IMR-90 (cell line): ENCODE results near the gene PHAX. TPM values are rescaled to one million over a fixed set of nuclear protein-coding genes. Genes with fewer than 3 reads are reported as not detected.

Experiments
- ATAC-seq: fragments of 200-7000 bp; cut with Tn5 transposase; 2 replicates; pipeline ENCODE4 v1.9.1; 2020; ENCODE audit warnings: low read depth, mild to moderate bottlenecking, moderate library complexity
- BruUV-seq: library from RNA; stranded (reverse); fragments of 400-500 nt; replicated peaks from 2 replicates; lab custom pipeline; 2021; lab: Mats Ljungman, UMichigan
- CTCF ChIA-PET: fragments of 300-600 bp; formaldehyde crosslinking; extraction: SDS; loops from one replicate; lab custom pipeline; 2021; ENCODE audit warnings: antibody characterized with exemption; lab: Yijun Ruan, JAX
- POLR2A ChIA-PET: fragments of 300-600 bp; sonication (Branson Sonifier 250); formaldehyde crosslinking; loops from one replicate; lab custom pipeline; 2022; ENCODE audit warnings: antibody characterized with exemption; ENCODE audit not compliant: unreplicated experiment; lab: Charles Lee
- DNase-seq: peaks from one replicate; pipeline ENCODE4 v3.0.0; 2013
- H2AFZ ChIP-seq: replicated peaks from 2 replicates; pipeline ENCODE3; 2013; ENCODE audit warnings: low read length, mild to moderate bottlenecking; ENCODE audit not compliant: poor library complexity
- H2AK5ac ChIP-seq: 2 replicates; pipeline ENCODE4 v1.6.1; 2013; ENCODE audit warnings: low read depth, low read length, inconsistent platforms
- H2AK9ac ChIP-seq: replicated peaks from 2 replicates; pipeline ENCODE3; 2013; ENCODE audit warnings: mild to moderate bottlenecking, low read depth, low read length, moderate library complexity; ENCODE audit not compliant: poor library complexity
- H2BK120ac ChIP-seq: 2 replicates; pipeline ENCODE4 v1.6.1; 2013; ENCODE audit warnings: low read depth, low read length, inconsistent platforms
- H2BK15ac ChIP-seq: 3 replicates; pipeline ENCODE4 v1.6.1; 2013; ENCODE audit warnings: low read depth, low read length, inconsistent platforms
- H2BK20ac ChIP-seq: 2 replicates; pipeline ENCODE4 v1.6.1; 2013; ENCODE audit warnings: low read depth, mild to moderate bottlenecking, inconsistent platforms, low read length, moderate library complexity
- H2BK5ac ChIP-seq: 2 replicates; pipeline ENCODE4 v1.6.1; 2013; ENCODE audit warnings: mild to moderate bottlenecking, low read depth, low read length, inconsistent platforms; ENCODE audit not compliant: poor library complexity, severe bottlenecking
- H3K14ac ChIP-seq: replicated peaks from 2 replicates; pipeline ENCODE4 v1.6.1; 2013; ENCODE audit warnings: low read depth, low read length, inconsistent platforms
- H3K18ac ChIP-seq: 2 replicates; pipeline ENCODE4 v1.6.1; 2013; ENCODE audit warnings: low read depth, low read length, control low read depth
- H3K23ac ChIP-seq: 2 replicates; pipeline ENCODE4 v1.6.1; 2013; ENCODE audit warnings: low read depth, low read length, inconsistent platforms
- H3K27ac ChIP-seq: 2 replicates; pipeline ENCODE4 v1.5.1; 2013; ENCODE audit warnings: mild to moderate bottlenecking, control low read depth, low read length; ENCODE audit not compliant: insufficient read depth
- H3K27me3 ChIP-seq: 2 replicates; pipeline ENCODE4 v1.6.1; 2013; ENCODE audit warnings: low read length; ENCODE audit not compliant: control insufficient read depth, insufficient read depth
- H3K36me3 ChIP-seq: 2 replicates; pipeline ENCODE4 v1.6.1; 2013; ENCODE audit warnings: low read length, mixed read lengths; ENCODE audit not compliant: control insufficient read depth, insufficient read depth
- H3K4ac ChIP-seq: 2 replicates; pipeline ENCODE4 v1.6.1; 2013; ENCODE audit warnings: low read depth, low read length, inconsistent platforms
- H3K4me1 ChIP-seq: 2 replicates; pipeline ENCODE4 v1.6.1; 2013; ENCODE audit warnings: low read length, mixed read lengths; ENCODE audit not compliant: control insufficient read depth, insufficient read depth
- H3K4me2 ChIP-seq: 2 replicates; pipeline ENCODE4 v1.6.1; 2013; ENCODE audit warnings: low read depth, mild to moderate bottlenecking, control low read depth, low read length, moderate library complexity
- H3K4me3 ChIP-seq: 2 replicates; pipeline ENCODE4 v1.5.1; 2013; ENCODE audit warnings: low read depth, mild to moderate bottlenecking, control low read depth, low read length, moderate library complexity; ENCODE audit not compliant: insufficient read depth
- H3K56ac ChIP-seq: 2 replicates; pipeline ENCODE4 v1.6.1; 2013; ENCODE audit warnings: low read length, inconsistent platforms; ENCODE audit not compliant: insufficient read depth; ENCODE audit errors: extremely low read depth
- H3K79me1 ChIP-seq, 2 experiments: 2 replicates each; pipeline ENCODE4 v1.6.1; 2013; ENCODE audit warnings: low read length in 2 of 2, inconsistent platforms in 1 of 2, low read depth in 1 of 2
- H3K9ac ChIP-seq: 2 replicates; pipeline ENCODE4 v1.6.1; 2013; ENCODE audit warnings: low read depth, low read length, control low read depth
- H3K9me1 ChIP-seq: 2 replicates; pipeline ENCODE4 v1.6.1; 2013; ENCODE audit warnings: low read length, inconsistent platforms; ENCODE audit not compliant: insufficient read depth
- H3K9me3 ChIP-seq: 2 replicates; pipeline ENCODE4 v1.6.1; 2013; ENCODE audit warnings: low read length; ENCODE audit not compliant: control insufficient read depth, insufficient read depth
- H4K20me1 ChIP-seq: 2 replicates; pipeline ENCODE4 v1.6.1; 2013; ENCODE audit warnings: low read length, inconsistent platforms; ENCODE audit not compliant: insufficient read depth
- H4K5ac ChIP-seq: 2 replicates; pipeline ENCODE4 v1.6.1; 2013; ENCODE audit warnings: mild to moderate bottlenecking, low read depth, low read length, control low read depth
- H4K8ac ChIP-seq, 2 experiments: 2 replicates each; pipeline ENCODE4 v1.6.1; 2013; ENCODE audit warnings: low read depth in 2 of 2, low read length in 2 of 2, control low read depth in 1 of 2, inconsistent platforms in 1 of 2
- H4K91ac ChIP-seq: 2 replicates; pipeline ENCODE4 v1.6.1; 2013; ENCODE audit warnings: low read depth, low read length, inconsistent platforms; ENCODE audit not compliant: insufficient read depth
- BHLHE40 ChIP-seq: fragments of 150-350 bp; IDR thresholded peaks from 2 replicates; pipeline ENCODE4 v1.6.1; 2016; ENCODE audit warnings: mild to moderate bottlenecking, low read depth, low read length
- CEBPB ChIP-seq: IDR thresholded peaks from 2 replicates; pipeline ENCODE4 v1.6.1; 2012; ENCODE audit warnings: low read depth, low read length, improper control_type of control experiment
- CHD1 ChIP-seq: IDR thresholded peaks from 2 replicates; pipeline ENCODE4 v1.6.1; 2012; ENCODE audit warnings: low read depth, low read length, improper control_type of control experiment
- FOS ChIP-seq: fragments of 150-350 bp; IDR thresholded peaks from 2 replicates; pipeline ENCODE4 v1.6.1; 2016; ENCODE audit warnings: low read depth, low read length
- MAFK ChIP-seq: IDR thresholded peaks from 2 replicates; pipeline ENCODE4 v1.6.1; 2012; ENCODE audit warnings: low read depth, low read length, improper control_type of control experiment
- MAZ ChIP-seq: IDR thresholded peaks from 2 replicates; pipeline ENCODE4 v1.6.1; 2012; ENCODE audit warnings: low read depth, mild to moderate bottlenecking, low read length, improper control_type of control experiment, moderate library complexity, borderline replicate concordance
- MXI1 ChIP-seq: IDR thresholded peaks from 2 replicates; pipeline ENCODE4 v1.6.1; 2012; ENCODE audit warnings: low read depth, mild to moderate bottlenecking, low read length, moderate library complexity, borderline replicate concordance
- NFE2L2 ChIP-seq: fragments of 150-350 bp; IDR thresholded peaks from 2 replicates; pipeline ENCODE4 v1.6.1; 2016; ENCODE audit warnings: low read depth, mild to moderate bottlenecking, low read length
- POLR2A ChIP-seq: IDR thresholded peaks from 2 replicates; pipeline ENCODE4 v1.6.1; 2012; ENCODE audit warnings: mild to moderate bottlenecking, low read depth, low read length
- RAD21 ChIP-seq: IDR thresholded peaks from 2 replicates; pipeline ENCODE4 v1.6.1; 2012; ENCODE audit warnings: low read length, improper control_type of control experiment
- RCOR1 ChIP-seq: IDR thresholded peaks from 2 replicates; pipeline ENCODE4 v1.6.1; 2012; ENCODE audit warnings: mild to moderate bottlenecking, low read length, improper control_type of control experiment; ENCODE audit not compliant: insufficient replicate concordance
- RFX5 ChIP-seq: IDR thresholded peaks from 2 replicates; pipeline ENCODE4 v1.8.0; 2012; ENCODE audit warnings: low read depth, mild to moderate bottlenecking, low read length, moderate library complexity
- WGBS, 2 experiments: methylation state at CpG; one replicate each; pipeline versions ENCODE4 v1.1.5 to v1.1.7; 2013; ENCODE audit warnings: missing lambda C conversion rate in 2 of 2; ENCODE audit not compliant: insufficient read length in 1 of 2; ENCODE audit errors: extremely low coverage in 2 of 2; 5-methylcytosine and 5-hydroxymethylcytosine counted together
- dilution Hi-C: fragments of 300-500 bp; cut with HindIII; formaldehyde crosslinking; loops from one replicate; pipeline ENCODE4 v1.14.3; 2018; ENCODE audit warnings: low sequenced_read_pairs; ENCODE audit not compliant: unreplicated experiment
- in situ Hi-C: fragments of 300-500 bp; cut with MboI; formaldehyde crosslinking; loops from 3 replicates; pipeline ENCODE4 v1.14.3; 2019; ENCODE audit warnings: low sequenced_read_pairs, inconsistent platforms, mixed read lengths
- intact Hi-C: fragments of 100-400 bp; cut with micrococcal nuclease; formaldehyde crosslinking; loops from 2 replicates; pipeline ENCODE4 v1.10.0; 2022
- polyA plus RNA-seq, 3 experiments: library from polyadenylated mRNA; depleted of rRNA; stranded (reverse); fragments of >200 nt; gene quantifications; 2 replicates each; pipeline ENCODE4 v1.2.3, GENCODE V29; 2012; ENCODE audit warnings: low replicate concordance in 1 of 3
- total RNA-seq: library from RNA; depleted of rRNA; stranded (reverse); fragments of >200 nt; gene quantifications from 2 replicates; pipeline ENCODE4 v1.2.3, GENCODE V29; 2012
- TF ChIP-seq, protein P1 (sequence below): conservative IDR thresholded peaks from 2 replicates; pipeline ENCODE4 v1.5.1; 2012; ENCODE audit warnings: mild to moderate bottlenecking, low read depth, low read length, improper control_type of control experiment
- TF ChIP-seq, protein P2 (sequence below): fragments of 150-350 bp; IDR thresholded peaks from 2 replicates; pipeline ENCODE4 v1.6.1; 2017; ENCODE audit warnings: mild to moderate bottlenecking, antibody characterized with exemption, low read length, low read depth
- TF ChIP-seq, protein P3 (sequence below): fragments of 150-350 bp; IDR thresholded peaks from 2 replicates; pipeline ENCODE4 v1.6.1; 2016; ENCODE audit warnings: low read depth, mild to moderate bottlenecking, low read length, moderate library complexity, borderline replicate concordance

Gene PHAX
- total and polyA plus RNA-seq, 2 of the 4 experiments (the other 2 are of a cell fraction) = 32.5 to 46.4 TPM

DNA sequence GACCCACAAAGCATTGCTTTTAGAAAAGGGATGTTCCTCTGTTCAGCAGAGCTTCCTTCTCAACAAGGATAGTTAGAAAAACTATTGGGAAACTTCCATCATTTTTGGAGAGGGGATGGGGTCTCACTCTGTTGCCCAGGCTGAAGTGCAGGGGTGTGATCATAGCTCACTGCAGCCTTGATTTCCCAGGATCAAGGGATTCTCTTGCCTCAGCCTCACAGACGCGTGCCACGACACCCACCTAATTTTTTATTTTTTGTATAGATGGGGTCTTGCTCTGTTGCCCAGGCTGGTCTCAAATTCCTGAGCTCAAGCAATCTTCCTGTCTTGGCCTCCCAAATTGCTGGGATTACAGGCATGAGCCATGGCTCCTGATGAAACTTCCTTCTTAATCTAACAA, 34.8 kb downstream of the PHAX start:
- ChIA-PET POLR2A (no interaction called here), CTCF (no interaction called here)
- H2BK120ac ChIP-seq = no peak overlapping the region
- no peak overlapping the region for H3K14ac ChIP-seq
- no peak overlapping the region for H3K4me2 ChIP-seq
- H3K56ac ChIP-seq = no peak overlapping the region
- H2AFZ ChIP-seq = no peak overlapping the region
- H2BK5ac ChIP-seq = no peak overlapping the region
- no CpG with 5 or more reads among the region's 3 CpGs for WGBS, 2 experiments
- no peak overlapping the region for H2AK9ac ChIP-seq
- H3K79me1 ChIP-seq = no peaks in the 10 kb centered on the region
- H3K4me3 ChIP-seq = no peak overlapping the region
- ATAC-seq (no peak), DNase-seq (no peak)
- H4K8ac ChIP-seq = no peak overlapping the region
- no peaks in the 10 kb centered on the region for H3K9me3 ChIP-seq
- intact Hi-C loops (no loop called here), in situ Hi-C loops (no loop called here), dilution Hi-C loops (no loop called here)
- no peak overlapping the region for H3K9ac ChIP-seq
- H3K36me3 ChIP-seq = no peaks in the 10 kb centered on the region
- H2AK5ac ChIP-seq = no peak overlapping the region
- no peak overlapping the region for H3K4ac ChIP-seq
- no peak overlapping the region for H3K27ac ChIP-seq
- no peak overlapping the region for H4K5ac ChIP-seq
- H3K23ac ChIP-seq = no peak overlapping the region; the same call in 1 of the 2 replicates
- H2BK20ac ChIP-seq = no peak overlapping the region
- no peak overlapping the region for H2BK15ac ChIP-seq
- no peaks in the 10 kb centered on the region for H3K27me3 ChIP-seq
- no peak for TF ChIP-seq MAZ
- no peak for TF ChIP-seq RAD21
- TF ChIP-seq MAFK = no peak
- TF ChIP-seq POLR2A = no peak
- no peak for TF ChIP-seq CEBPB
- TF ChIP-seq, protein P1, sequence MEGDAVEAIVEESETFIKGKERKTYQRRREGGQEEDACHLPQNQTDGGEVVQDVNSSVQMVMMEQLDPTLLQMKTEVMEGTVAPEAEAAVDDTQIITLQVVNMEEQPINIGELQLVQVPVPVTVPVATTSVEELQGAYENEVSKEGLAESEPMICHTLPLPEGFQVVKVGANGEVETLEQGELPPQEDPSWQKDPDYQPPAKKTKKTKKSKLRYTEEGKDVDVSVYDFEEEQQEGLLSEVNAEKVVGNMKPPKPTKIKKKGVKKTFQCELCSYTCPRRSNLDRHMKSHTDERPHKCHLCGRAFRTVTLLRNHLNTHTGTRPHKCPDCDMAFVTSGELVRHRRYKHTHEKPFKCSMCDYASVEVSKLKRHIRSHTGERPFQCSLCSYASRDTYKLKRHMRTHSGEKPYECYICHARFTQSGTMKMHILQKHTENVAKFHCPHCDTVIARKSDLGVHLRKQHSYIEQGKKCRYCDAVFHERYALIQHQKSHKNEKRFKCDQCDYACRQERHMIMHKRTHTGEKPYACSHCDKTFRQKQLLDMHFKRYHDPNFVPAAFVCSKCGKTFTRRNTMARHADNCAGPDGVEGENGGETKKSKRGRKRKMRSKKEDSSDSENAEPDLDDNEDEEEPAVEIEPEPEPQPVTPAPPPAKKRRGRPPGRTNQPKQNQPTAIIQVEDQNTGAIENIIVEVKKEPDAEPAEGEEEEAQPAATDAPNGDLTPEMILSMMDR = no peak
- TF ChIP-seq, protein P2, sequence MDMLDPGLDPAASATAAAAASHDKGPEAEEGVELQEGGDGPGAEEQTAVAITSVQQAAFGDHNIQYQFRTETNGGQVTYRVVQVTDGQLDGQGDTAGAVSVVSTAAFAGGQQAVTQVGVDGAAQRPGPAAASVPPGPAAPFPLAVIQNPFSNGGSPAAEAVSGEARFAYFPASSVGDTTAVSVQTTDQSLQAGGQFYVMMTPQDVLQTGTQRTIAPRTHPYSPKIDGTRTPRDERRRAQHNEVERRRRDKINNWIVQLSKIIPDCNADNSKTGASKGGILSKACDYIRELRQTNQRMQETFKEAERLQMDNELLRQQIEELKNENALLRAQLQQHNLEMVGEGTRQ = no peak
- TF ChIP-seq FOS = no peak
- no peak for TF ChIP-seq MXI1
- no peak for TF ChIP-seq RCOR1
- TF ChIP-seq CHD1 = no peak
- TF ChIP-seq BHLHE40 = no peak
- TF ChIP-seq NFE2L2 = no peak
- TF ChIP-seq, protein P3, sequence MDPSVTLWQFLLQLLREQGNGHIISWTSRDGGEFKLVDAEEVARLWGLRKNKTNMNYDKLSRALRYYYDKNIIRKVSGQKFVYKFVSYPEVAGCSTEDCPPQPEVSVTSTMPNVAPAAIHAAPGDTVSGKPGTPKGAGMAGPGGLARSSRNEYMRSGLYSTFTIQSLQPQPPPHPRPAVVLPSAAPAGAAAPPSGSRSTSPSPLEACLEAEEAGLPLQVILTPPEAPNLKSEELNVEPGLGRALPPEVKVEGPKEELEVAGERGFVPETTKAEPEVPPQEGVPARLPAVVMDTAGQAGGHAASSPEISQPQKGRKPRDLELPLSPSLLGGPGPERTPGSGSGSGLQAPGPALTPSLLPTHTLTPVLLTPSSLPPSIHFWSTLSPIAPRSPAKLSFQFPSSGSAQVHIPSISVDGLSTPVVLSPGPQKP = no peak
- TF ChIP-seq RFX5 = no peak
- no peaks in the 10 kb centered on the region for H3K9me1 ChIP-seq
- no peak overlapping the region for H3K18ac ChIP-seq
- no peaks in the 10 kb centered on the region for H3K4me1 ChIP-seq
- BruUV-seq = no TSS peak
- H4K20me1 ChIP-seq = no peaks in the 10 kb centered on the region
- no peak overlapping the region for H4K91ac ChIP-seq
